AG04450 (cell line): ENCODE measurements around the gene TEPSIN. TPM values are rescaled to one million over a fixed set of nuclear protein-coding genes. Genes with fewer than 3 reads are reported as not detected.

Experiments
- CTCF ChIA-PET: fragments of 300-600, 350-600 bp; formaldehyde crosslinking; extraction: SDS; loops from one replicate; lab custom pipeline; 2022; ENCODE audit warnings: antibody characterized with exemption, inconsistent platforms; lab: Charles Lee
- POLR2A ChIA-PET: fragments of 350-600 bp; formaldehyde crosslinking; extraction: SDS; loops from one replicate; lab custom pipeline; 2021; ENCODE audit warnings: antibody characterized with exemption, inconsistent platforms; lab: Yijun Ruan, JAX
- DNase-seq: peaks from one replicate; pipeline ENCODE4 v3.0.0-alpha.2; 2011; ENCODE audit warnings: low read depth, low spot score
- H3K27ac ChIP-seq: one replicate; pipeline ENCODE4 v1.5.1; 2012; ENCODE audit warnings: low read depth, low read length, control low read depth
- H3K27me3 ChIP-seq: one replicate; pipeline ENCODE4 v1.6.0; 2012; ENCODE audit warnings: low read length; ENCODE audit not compliant: control insufficient read depth, insufficient read depth
- H3K4me3 ChIP-seq: 2 replicates; pipeline ENCODE4 v1.5.1; 2011; ENCODE audit warnings: mild to moderate bottlenecking, low read depth, low read length, control low read depth
- H3K9me3 ChIP-seq: 2 replicates; pipeline ENCODE4 v1.5.1; 2012; ENCODE audit warnings: low read length; ENCODE audit not compliant: control insufficient read depth, insufficient read depth
- polyA plus RNA-seq: library from polyadenylated mRNA; depleted of rRNA; stranded (reverse); fragments of >200 nt; gene quantifications from 2 replicates; pipeline ENCODE4 v1.2.3, GENCODE V29; 2011
- TF ChIP-seq, protein P1 (sequence below): IDR thresholded peaks from 2 replicates; pipeline ENCODE4 v1.5.1; 2011; ENCODE audit warnings: low read depth, low read length, control low read depth, inconsistent platforms

The TEPSIN gene
- polyA plus RNA-seq, 1 experiment = 7.5 TPM

DNA sequence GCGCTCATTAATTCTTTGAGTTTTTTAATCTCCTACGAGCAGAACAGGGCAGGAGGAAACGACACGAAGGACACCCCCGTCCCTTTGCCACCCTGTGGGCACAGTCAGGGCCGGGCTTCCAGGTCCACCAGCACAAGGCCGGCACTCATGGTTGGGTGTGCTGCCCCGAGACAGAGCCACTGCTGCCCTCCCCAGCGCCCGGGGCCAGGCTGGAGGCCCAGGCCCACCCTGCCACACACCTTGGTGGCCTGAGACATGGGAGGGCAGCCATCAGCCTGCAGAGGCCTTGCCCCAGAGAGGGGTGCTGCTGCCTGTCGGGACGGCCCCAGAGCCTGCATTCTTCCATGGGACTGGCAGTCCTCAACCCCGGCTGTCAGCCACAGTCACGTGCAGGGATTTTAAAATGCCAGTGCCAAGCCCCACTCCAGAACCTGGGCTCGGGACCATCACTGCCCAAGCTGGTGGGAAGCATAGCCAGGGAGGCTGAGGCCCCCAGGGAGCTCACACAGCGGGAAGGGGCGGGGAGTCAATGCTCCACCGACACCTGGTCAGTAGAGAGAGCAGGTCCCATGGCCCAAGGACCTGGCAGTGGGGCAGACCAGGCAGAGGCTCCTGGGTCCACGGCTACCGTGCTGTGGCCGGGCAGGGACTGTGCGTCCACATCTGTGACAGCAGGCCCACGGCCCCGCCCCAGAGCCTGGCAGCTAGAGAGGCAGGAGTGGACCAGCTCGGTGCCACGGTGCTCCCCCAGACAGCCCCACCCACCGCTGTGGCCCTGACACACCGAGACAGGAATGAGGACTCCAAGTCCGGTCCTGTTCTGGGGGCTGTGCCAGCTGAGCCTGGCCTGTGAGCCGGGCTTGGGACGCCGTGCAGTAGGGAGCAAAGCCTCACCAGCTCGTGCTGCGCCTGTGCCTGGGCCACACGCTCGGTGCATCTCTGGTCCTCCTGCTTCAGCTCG lies 43.6 kb downstream of the TEPSIN start:
- ChIA-PET POLR2A (no interaction called here), CTCF (no interaction called here)
- DNase-seq = no peak
- Histone ChIP-seq H3K27me3 (no peaks in the 10 kb centered on the region), H3K27ac (no peak overlapping the region), H3K4me3 (no peak overlapping the region), H3K9me3 (no peaks in the 10 kb centered on the region; the same call in 1 of the 2 replicates)
- TF ChIP-seq, protein P1, sequence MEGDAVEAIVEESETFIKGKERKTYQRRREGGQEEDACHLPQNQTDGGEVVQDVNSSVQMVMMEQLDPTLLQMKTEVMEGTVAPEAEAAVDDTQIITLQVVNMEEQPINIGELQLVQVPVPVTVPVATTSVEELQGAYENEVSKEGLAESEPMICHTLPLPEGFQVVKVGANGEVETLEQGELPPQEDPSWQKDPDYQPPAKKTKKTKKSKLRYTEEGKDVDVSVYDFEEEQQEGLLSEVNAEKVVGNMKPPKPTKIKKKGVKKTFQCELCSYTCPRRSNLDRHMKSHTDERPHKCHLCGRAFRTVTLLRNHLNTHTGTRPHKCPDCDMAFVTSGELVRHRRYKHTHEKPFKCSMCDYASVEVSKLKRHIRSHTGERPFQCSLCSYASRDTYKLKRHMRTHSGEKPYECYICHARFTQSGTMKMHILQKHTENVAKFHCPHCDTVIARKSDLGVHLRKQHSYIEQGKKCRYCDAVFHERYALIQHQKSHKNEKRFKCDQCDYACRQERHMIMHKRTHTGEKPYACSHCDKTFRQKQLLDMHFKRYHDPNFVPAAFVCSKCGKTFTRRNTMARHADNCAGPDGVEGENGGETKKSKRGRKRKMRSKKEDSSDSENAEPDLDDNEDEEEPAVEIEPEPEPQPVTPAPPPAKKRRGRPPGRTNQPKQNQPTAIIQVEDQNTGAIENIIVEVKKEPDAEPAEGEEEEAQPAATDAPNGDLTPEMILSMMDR = no peak

DNA sequence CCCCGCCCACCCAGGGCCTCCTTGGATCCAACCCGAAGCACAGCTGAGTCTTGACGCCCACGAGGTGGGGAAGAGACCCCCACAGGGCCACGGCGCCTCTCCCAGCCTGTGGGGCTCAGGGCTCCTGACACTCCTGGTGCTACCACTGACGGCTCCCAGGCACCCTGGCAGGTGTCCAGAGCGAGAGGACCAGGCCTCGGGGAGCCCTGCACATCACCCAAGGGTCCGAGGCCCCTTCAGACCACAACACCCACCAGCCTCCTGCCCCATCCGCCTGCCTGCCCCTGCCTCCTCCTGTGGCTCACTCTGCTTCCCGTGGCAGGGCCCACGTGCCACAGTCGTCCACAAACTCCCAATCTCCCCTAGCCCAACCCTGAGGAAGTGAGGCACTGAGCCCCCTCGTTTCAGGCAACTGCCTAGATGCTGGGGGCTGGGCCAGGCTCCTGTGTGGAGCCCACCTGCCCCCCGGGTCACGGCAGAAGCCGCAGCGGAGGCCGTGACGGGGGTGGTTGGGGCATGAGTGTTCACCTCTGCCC lies 44.6 kb downstream of the TEPSIN start:
- CTCF ChIA-PET = no interaction called here

DNA sequence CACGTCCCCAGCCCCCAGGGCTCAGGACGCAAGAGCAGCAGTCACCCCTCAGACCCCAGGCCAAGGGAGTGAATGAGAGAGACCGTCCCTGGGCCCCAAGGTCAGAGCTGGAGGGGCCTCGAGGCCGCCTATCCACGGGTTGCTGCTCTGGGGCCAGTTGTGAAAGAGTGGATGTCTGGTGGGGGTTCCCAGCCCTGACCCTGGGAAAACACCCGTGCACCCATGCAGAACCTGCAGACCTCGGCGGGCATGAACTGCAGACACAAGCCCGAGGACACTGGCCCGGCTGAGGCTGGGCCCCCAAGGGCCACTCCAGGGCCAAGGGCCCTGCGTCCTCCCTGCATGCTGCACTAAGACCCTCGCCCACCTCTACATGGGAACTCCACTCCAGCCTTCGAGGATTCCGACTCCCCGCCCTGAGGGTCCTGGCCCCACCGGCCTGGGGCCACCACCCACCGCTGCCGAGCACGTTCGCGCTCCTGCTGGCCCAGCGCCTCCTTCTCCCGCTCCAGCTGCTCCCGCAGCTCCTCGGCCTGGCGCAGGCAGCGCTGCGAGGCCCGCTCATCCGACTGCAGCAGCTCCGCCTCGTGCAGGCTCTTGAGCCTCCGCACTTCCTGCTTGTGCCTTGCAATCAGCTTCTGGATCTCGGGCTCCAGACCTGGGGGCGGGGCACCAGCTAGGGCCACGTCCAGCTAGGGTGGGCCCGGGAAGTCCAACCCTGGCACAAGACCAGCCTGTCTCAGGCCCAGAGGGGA lies 45.2 kb downstream of the TEPSIN start:
- no peak overlapping the region for H3K4me3 ChIP-seq
- no peaks in the 10 kb centered on the region for H3K27me3 ChIP-seq
- CTCF ChIA-PET = interaction anchor here (1.3 kb wide), 1 partner anchor 96 kb away, joined by 3 read pairs; no protein-coding TSS in a partner anchor
- no peaks in the 10 kb centered on the region; the same call in 1 of the 2 replicates for H3K9me3 ChIP-seq
- POLR2A ChIA-PET = no interaction called here
- no peak overlapping the region for H3K27ac ChIP-seq
- DNase-seq = no peak
- TF ChIP-seq, protein P1 = no peak

More for the DNA sequence above, 44.6 kb downstream of the TEPSIN start:
- Histone ChIP-seq H3K27ac (no peak overlapping the region), H3K27me3 (no peaks in the 10 kb centered on the region), H3K9me3 (no peaks in the 10 kb centered on the region; the same call in 1 of the 2 replicates), H3K4me3 (no peak overlapping the region)
- TF ChIP-seq, protein P1 = no peak
- POLR2A ChIA-PET = no interaction called here
- no peak for DNase-seq

- H3K4me3 ChIP-seq = no peak overlapping the region
- TF ChIP-seq, protein P1 = no peak
- H3K27ac ChIP-seq = no peak overlapping the region
- CTCF ChIA-PET = interaction anchor here (0.6 to 1.3 kb wide), 2 partner anchors 95 to 744 kb away, joined by 3 to 4 read pairs; partner anchors contain the start of gene PYCR1
- no peaks in the 10 kb centered on the region for H3K27me3 ChIP-seq
- POLR2A ChIA-PET = no interaction called here
- no peak for DNase-seq
- no peaks in the 10 kb centered on the region; the same call in 1 of the 2 replicates for H3K9me3 ChIP-seq
These were observed 45.8 kb downstream of the TEPSIN start for GRCh38 chr17:81193051-81193410.
